C4-2B (cell line): ENCODE data around the gene CD200R1.

Experiments
- H3K27ac ChIP-seq: fragments of 450-650 bp; 2 replicates; pipeline ENCODE4 v1.5.1; 2017
- ZFX ChIP-seq: fragments of 450-650 bp; IDR thresholded peaks from 2 replicates; pipeline ENCODE4 v1.6.1; 2017
- TF ChIP-seq, protein P1 (sequence below): fragments of 450-650 bp; conservative IDR thresholded peaks from 2 replicates; pipeline ENCODE4 v1.5.1; 2017; ENCODE audit warnings: mild to moderate bottlenecking

Gene CD200R1

DNA sequence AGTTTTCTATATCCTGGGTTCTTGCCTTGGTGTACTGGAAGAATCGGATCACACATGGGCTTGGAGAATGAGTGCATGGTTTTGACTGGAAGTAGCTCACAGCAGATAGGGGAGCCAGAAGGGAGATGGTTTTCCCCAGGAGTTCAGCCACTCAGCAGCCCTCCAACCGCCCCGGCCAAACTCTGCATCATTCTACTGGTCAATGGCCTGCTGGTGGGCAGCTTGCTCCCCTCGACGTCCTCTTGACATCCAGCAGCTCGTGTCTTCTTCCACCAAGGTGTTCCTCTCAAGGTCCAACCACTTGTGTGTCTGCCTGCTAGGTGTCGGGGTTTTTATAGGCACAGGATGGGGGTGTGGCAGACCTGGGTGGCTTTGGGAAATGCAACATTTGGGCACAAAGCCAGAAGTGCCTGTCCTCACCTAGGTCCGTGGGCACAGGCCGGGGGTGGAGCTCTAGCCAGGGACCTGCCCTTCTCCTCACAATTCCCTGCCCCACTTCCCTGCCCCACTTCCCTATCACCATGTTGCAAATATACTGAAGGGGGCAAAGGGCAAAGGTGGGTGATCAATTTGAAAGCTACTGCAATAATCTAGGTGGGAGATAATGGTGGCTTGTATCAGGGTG, 12.9 kb upstream of the CD200R1 start:
- no peak for TF ChIP-seq ZFX
- TF ChIP-seq, protein P1, sequence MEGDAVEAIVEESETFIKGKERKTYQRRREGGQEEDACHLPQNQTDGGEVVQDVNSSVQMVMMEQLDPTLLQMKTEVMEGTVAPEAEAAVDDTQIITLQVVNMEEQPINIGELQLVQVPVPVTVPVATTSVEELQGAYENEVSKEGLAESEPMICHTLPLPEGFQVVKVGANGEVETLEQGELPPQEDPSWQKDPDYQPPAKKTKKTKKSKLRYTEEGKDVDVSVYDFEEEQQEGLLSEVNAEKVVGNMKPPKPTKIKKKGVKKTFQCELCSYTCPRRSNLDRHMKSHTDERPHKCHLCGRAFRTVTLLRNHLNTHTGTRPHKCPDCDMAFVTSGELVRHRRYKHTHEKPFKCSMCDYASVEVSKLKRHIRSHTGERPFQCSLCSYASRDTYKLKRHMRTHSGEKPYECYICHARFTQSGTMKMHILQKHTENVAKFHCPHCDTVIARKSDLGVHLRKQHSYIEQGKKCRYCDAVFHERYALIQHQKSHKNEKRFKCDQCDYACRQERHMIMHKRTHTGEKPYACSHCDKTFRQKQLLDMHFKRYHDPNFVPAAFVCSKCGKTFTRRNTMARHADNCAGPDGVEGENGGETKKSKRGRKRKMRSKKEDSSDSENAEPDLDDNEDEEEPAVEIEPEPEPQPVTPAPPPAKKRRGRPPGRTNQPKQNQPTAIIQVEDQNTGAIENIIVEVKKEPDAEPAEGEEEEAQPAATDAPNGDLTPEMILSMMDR = no peak
- no peak overlapping the region for H3K27ac ChIP-seq

GRCh38 chr3:112984485-112984884, 9.6 kb upstream of the CD200R1 start:
- no peak overlapping the region for H3K27ac ChIP-seq
- TF ChIP-seq ZFX = no peak
- TF ChIP-seq, protein P1 = no peak

DNA sequence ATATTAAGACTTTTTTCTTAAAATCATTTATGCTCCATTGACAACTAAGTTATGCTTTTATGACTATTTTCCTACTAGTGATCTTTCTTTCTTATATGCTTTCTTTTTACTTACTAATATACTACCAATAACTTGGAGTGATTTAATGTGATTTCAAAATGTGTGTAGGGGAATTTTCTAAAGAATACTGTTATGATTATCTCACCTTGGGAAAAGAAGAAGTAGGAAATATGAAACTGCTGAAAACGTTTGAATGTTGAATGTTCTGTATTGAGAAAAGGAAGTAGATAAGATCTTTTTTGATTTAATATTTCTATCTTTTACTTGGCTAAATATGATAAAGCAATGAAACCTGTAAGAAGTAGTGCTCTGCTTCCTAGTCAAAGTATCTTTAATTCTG, 7.8 kb upstream of the CD200R1 start:
- TF ChIP-seq, protein P1 = no peak
- TF ChIP-seq ZFX = no peak
- no peak overlapping the region for H3K27ac ChIP-seq

GRCh38 chr3:112980080-112980479, 5.2 kb upstream of the CD200R1 start:
- no peak for TF ChIP-seq ZFX
- TF ChIP-seq, protein P1 = no peak
- no peak overlapping the region for H3K27ac ChIP-seq

DNA sequence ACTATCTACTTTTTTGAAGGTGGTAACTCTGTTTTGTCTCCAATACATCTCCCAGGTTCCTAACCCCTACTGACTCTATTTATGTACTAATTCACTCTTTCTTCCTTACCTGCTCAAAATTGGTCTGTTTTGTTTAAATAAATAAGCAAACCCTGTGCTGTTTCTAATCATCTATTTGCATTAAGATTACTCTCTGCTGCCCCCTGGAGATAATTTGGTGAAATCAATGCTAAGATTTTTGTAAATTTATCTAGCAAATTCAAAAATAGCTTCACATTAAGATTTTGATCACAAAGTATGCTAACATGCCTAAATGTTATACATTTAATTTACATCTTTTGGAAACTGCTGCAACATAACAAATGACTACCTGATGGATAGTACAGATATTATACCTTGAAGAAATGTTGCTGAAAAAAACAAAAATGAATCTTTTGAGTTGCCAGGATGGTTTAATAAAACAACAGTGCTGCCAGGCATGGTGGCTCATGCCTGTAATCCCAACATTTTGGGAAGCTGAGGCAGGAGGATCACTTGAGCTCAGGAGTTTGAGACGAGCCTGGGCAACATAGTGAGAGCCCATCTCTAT, 4.4 kb upstream of the CD200R1 start:
- no peak for TF ChIP-seq ZFX
- TF ChIP-seq, protein P1 = peak; percentile 72
- H3K27ac ChIP-seq = no peak overlapping the region

DNA sequence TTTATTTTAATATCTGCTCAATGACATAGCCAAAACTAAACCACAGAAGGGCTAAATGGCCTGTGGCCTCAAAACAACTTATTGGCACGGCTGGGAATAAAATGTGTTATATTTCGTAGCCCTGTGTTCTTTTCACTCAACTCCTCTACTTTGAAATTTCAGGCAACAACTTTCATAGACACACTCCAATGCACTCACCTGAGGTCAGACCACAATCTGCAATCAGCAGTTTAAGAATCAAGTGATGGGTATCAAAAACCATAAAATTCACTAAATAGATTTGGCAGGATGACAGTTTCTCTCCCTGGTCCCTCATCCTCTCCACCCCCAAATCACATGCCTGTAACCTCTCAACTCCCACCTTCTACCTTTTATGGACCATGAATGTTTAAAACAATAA, 2.0 kb upstream of the CD200R1 start:
- H3K27ac ChIP-seq = no peak overlapping the region
- TF ChIP-seq ZFX = no peak
- TF ChIP-seq, protein P1 = no peak

GRCh38 chr3:112976001-112976400, 1.1 kb upstream of the CD200R1 start:
- TF ChIP-seq ZFX = no peak
- TF ChIP-seq, protein P1 = no peak
- H3K27ac ChIP-seq = no peak overlapping the region
